ENCODE results near the gene TNFAIP8L2. TPM values are rescaled to one million over a fixed set of nuclear protein-coding genes. Genes with fewer than 3 reads are reported as not detected.

The TNFAIP8L2 gene
- total RNA-seq, 1 experiment from 2014 or later = 0.15 TPM

DNA sequence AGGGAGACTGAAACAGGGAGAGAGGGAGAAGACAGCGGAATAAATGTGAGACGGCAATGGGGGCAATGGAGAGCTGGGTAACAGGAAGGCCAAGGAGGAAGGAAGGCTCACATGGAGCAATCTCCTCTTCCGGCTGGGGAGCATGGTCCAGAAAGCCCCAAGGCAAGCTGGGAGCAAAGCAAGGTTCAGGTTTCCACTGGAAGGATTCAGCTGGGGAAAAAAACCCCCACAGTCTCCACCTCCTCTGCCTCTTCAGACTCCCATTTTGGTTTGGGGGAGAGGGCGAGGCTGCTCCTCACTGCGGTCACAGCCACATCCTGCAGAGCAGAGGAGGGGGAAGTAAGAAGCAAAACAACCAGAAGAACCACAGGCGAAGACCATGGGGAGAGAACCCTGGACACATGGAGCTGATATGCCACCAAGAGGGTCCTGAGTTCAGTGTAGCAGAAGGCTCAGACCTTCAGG is 650 bp downstream of the TNFAIP8L2 start:
- DNase-seq (ENCODE audit: low spot score) = no peak
- no peak for ATAC-seq
- no peaks in the 10 kb centered on the region for H3K27me3 Mint-ChIP-seq (ENCODE audit: low read depth)
- H3K9me3 Mint-ChIP-seq = no peaks in the 10 kb centered on the region
- peaks cover 8% of the 10 kb centered on the region for H3K4me1 Mint-ChIP-seq
- ChIA-PET CTCF (interaction anchor here (0.5 to 6.9 kb wide), 20 partner anchors 8 to 161 kb away, joined by 3 to 167 read pairs (median 5); partner anchors contain the start of genes C1orf56, CDC42SE1, LYSMD1 and MLLT11), POLR2A (interaction anchor here (0.5 to 1.1 kb wide), 2 partner anchors 25 to 1219 kb away, joined by 3 to 5 read pairs; no protein-coding TSS in a partner anchor)
- no peak overlapping the region for H3K4me3 Mint-ChIP-seq
- peak overlapping the region; percentile 11; the same call in 1 of the 2 replicates for H3K27ac Mint-ChIP-seq
- H3K36me3 Mint-ChIP-seq = peaks cover 24% of the 10 kb centered on the region
- TF ChIP-seq ETV6 (CRISPR knock-in tag; IDR thresholded peaks at IDR 0.05) = no peak
- no peak for TF ChIP-seq ZNF416 (CRISPR knock-in tag; IDR thresholded peaks at IDR 0.05)
- TF ChIP-seq IRF2 (CRISPR knock-in tag; IDR thresholded peaks at IDR 0.05; ENCODE audit: borderline replicate concordance, low read depth) = no peak

GRCh38 chr1:151158326-151158725 is 1.9 kb downstream of the TNFAIP8L2 start:
- Mint-ChIP-seq H3K9me3 (no peaks in the 10 kb centered on the region), H3K4me1 (peaks cover 8% of the 10 kb centered on the region), H3K27me3 (ENCODE audit: low read depth) (no peaks in the 10 kb centered on the region), H3K27ac (no peak overlapping the region), H3K36me3 (peaks cover 24% of the 10 kb centered on the region), H3K4me3 (no peak overlapping the region)
- CTCF ChIA-PET = interaction anchor here (1.0 to 6.9 kb wide), 4 partner anchors 16 to 86 kb away, joined by 3 to 167 read pairs (median 7); no protein-coding TSS in a partner anchor
- POLR2A ChIA-PET = no interaction called here
- TF ChIP-seq NR3C1 (CRISPR knock-in tag; conservative IDR thresholded peaks at IDR 0.05; ENCODE audit: low read depth) (no peak), NFYB (CRISPR knock-in tag; conservative IDR thresholded peaks at IDR 0.05; ENCODE audit: low read depth) (no peak), FOXJ3 (CRISPR knock-in tag; IDR thresholded peaks at IDR 0.05; ENCODE audit: borderline replicate concordance) (no peak), ZNF396 (CRISPR knock-in tag; IDR thresholded peaks at IDR 0.05; ENCODE audit: borderline replicate concordance) (no peak), EMX1 (CRISPR knock-in tag; IDR thresholded peaks at IDR 0.05) (no peak), CBFB (CRISPR knock-in tag; IDR thresholded peaks at IDR 0.05; ENCODE audit: low read depth) (no peak), GRHL2 (CRISPR knock-in tag; IDR thresholded peaks at IDR 0.05; ENCODE audit: insufficient replicate concordance, severe bottlenecking) (no peak)
- TF ChIP-seq, protein P1, sequence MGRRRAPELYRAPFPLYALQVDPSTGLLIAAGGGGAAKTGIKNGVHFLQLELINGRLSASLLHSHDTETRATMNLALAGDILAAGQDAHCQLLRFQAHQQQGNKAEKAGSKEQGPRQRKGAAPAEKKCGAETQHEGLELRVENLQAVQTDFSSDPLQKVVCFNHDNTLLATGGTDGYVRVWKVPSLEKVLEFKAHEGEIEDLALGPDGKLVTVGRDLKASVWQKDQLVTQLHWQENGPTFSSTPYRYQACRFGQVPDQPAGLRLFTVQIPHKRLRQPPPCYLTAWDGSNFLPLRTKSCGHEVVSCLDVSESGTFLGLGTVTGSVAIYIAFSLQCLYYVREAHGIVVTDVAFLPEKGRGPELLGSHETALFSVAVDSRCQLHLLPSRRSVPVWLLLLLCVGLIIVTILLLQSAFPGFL (CRISPR knock-in tag; IDR thresholded peaks at IDR 0.05; ENCODE audit: borderline replicate concordance) = no peak
- TF ChIP-seq, protein P2, sequence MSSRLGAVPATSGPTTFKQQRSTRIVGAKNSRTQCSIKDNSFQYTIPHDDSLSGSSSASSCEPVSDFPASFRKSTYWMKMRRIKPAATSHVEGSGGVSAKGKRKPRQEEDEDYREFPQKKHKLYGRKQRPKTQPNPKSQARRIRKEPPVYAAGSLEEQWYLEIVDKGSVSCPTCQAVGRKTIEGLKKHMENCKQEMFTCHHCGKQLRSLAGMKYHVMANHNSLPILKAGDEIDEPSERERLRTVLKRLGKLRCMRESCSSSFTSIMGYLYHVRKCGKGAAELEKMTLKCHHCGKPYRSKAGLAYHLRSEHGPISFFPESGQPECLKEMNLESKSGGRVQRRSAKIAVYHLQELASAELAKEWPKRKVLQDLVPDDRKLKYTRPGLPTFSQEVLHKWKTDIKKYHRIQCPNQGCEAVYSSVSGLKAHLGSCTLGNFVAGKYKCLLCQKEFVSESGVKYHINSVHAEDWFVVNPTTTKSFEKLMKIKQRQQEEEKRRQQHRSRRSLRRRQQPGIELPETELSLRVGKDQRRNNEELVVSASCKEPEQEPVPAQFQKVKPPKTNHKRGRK (CRISPR knock-in tag; IDR thresholded peaks at IDR 0.05; ENCODE audit: borderline replicate concordance) = no peak
- TF ChIP-seq, protein P3, sequence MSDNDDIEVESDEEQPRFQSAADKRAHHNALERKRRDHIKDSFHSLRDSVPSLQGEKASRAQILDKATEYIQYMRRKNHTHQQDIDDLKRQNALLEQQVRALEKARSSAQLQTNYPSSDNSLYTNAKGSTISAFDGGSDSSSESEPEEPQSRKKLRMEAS (CRISPR knock-in tag; IDR thresholded peaks at IDR 0.05) = no peak
- DNase-seq (ENCODE audit: low spot score) = no peak
- no peak for ATAC-seq

DNA sequence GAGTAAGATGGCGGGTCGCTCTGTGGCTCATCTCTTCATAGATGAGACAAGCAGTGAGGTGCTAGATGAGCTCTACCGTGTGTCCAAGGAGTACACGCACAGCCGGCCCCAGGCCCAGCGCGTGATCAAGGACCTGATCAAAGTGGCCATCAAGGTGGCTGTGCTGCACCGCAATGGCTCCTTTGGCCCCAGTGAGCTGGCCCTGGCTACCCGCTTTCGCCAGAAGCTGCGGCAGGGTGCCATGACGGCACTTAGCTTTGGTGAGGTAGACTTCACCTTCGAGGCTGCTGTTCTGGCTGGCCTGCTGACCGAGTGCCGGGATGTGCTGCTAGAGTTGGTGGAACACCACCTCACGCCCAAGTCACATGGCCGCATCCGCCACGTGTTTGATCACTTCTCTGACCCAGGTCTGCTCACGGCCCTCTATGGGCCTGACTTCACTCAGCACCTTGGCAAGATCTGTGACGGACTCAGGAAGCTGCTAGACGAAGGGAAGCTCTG is 2.4 kb downstream of the TNFAIP8L2 start:
- no peaks in the 10 kb centered on the region for H3K27me3 Mint-ChIP-seq (ENCODE audit: low read depth)
- TF ChIP-seq CTCF (IDR thresholded peaks at IDR 0.05) (no peak), EMX1 (CRISPR knock-in tag; IDR thresholded peaks at IDR 0.05) (no peak)
- TF ChIP-seq, protein P4, sequence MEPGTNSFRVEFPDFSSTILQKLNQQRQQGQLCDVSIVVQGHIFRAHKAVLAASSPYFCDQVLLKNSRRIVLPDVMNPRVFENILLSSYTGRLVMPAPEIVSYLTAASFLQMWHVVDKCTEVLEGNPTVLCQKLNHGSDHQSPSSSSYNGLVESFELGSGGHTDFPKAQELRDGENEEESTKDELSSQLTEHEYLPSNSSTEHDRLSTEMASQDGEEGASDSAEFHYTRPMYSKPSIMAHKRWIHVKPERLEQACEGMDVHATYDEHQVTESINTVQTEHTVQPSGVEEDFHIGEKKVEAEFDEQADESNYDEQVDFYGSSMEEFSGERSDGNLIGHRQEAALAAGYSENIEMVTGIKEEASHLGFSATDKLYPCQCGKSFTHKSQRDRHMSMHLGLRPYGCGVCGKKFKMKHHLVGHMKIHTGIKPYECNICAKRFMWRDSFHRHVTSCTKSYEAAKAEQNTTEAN (CRISPR knock-in tag; IDR thresholded peaks at IDR 0.05) = no peak
- TF ChIP-seq, protein P5, sequence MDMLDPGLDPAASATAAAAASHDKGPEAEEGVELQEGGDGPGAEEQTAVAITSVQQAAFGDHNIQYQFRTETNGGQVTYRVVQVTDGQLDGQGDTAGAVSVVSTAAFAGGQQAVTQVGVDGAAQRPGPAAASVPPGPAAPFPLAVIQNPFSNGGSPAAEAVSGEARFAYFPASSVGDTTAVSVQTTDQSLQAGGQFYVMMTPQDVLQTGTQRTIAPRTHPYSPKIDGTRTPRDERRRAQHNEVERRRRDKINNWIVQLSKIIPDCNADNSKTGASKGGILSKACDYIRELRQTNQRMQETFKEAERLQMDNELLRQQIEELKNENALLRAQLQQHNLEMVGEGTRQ (CRISPR knock-in tag; IDR thresholded peaks at IDR 0.05) = peak; percentile 11; the same call in 1 of the 2 replicates
- TF ChIP-seq, protein P6, sequence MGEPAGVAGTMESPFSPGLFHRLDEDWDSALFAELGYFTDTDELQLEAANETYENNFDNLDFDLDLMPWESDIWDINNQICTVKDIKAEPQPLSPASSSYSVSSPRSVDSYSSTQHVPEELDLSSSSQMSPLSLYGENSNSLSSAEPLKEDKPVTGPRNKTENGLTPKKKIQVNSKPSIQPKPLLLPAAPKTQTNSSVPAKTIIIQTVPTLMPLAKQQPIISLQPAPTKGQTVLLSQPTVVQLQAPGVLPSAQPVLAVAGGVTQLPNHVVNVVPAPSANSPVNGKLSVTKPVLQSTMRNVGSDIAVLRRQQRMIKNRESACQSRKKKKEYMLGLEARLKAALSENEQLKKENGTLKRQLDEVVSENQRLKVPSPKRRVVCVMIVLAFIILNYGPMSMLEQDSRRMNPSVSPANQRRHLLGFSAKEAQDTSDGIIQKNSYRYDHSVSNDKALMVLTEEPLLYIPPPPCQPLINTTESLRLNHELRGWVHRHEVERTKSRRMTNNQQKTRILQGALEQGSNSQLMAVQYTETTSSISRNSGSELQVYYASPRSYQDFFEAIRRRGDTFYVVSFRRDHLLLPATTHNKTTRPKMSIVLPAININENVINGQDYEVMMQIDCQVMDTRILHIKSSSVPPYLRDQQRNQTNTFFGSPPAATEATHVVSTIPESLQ (CRISPR knock-in tag; IDR thresholded peaks at IDR 0.05) = no peak
- POLR2A ChIA-PET = no interaction called here
- peak overlapping the region; percentile 54 for H3K27ac Mint-ChIP-seq
- ATAC-seq (peak; percentile 22; the same call in 1 of the 2 replicates), DNase-seq (ENCODE audit: low spot score) (no peak)
- CTCF ChIA-PET = interaction anchor here (1.0 to 6.9 kb wide), 6 partner anchors 16 to 87 kb away, joined by 3 to 167 read pairs (median 3); no protein-coding TSS in a partner anchor
- no peaks in the 10 kb centered on the region for H3K9me3 Mint-ChIP-seq
- peaks cover 24% of the 10 kb centered on the region for H3K36me3 Mint-ChIP-seq
- H3K4me1 Mint-ChIP-seq = peaks cover 8% of the 10 kb centered on the region
- no peak overlapping the region for H3K4me3 Mint-ChIP-seq

Data from WTC11 (cell line).